CD14-positive monocyte (primary cell): ENCODE measurements around the gene RSF1. TPM values are rescaled to one million over a fixed set of nuclear protein-coding genes. Genes with fewer than 3 reads are reported as not detected.

Source experiments
- DNase-seq, 3 donors: peaks; one replicate each; pipeline ENCODE4 v3.0.0-alpha.2; 2011 to 2022
- H2AFZ ChIP-seq: 2 replicates; pipeline ENCODE4 v1.6.0; 2012; ENCODE audit warnings: mild to moderate bottlenecking, low read depth, low read length, inconsistent platforms; ENCODE audit not compliant: insufficient read depth, poor library complexity, severe bottlenecking
- H3K27ac ChIP-seq, 2 donors: 1 replicate in 1 of 2; 2 replicates in 1 of 2; pipeline ENCODE4 v1.5.1; 2012 to 2013; ENCODE audit warnings: low read length in 2 of 2, control low read depth in 1 of 2, inconsistent platforms in 1 of 2, low read depth in 1 of 2, mild to moderate bottlenecking in 1 of 2
- H3K27me3 ChIP-seq, 2 donors: one replicate each; pipeline versions ENCODE4 v1.6.0 to v1.6.1; 2011 to 2013; ENCODE audit warnings: low read length in 2 of 2; ENCODE audit not compliant: control insufficient read depth in 2 of 2, insufficient read depth in 2 of 2
- H3K36me3 ChIP-seq, 2 donors: replicated peaks in 1 of 2; 1 replicate in 1 of 2; 2 replicates in 1 of 2; pipeline versions ENCODE4 v1.5.1 to v1.6.1; 2012 to 2013; ENCODE audit warnings: low read length in 2 of 2, control low read depth in 1 of 2, inconsistent platforms in 1 of 2, mild to moderate bottlenecking in 1 of 2; ENCODE audit not compliant: insufficient read depth in 2 of 2, control insufficient read depth in 1 of 2
- H3K4me1 ChIP-seq, 2 donors: 1 replicate in 1 of 2; 2 replicates in 1 of 2; pipeline versions ENCODE4 v1.5.1 to v1.6.1; 2012 to 2013; ENCODE audit warnings: low read length in 2 of 2, control low read depth in 1 of 2, inconsistent platforms in 1 of 2, mild to moderate bottlenecking in 1 of 2, moderate library complexity in 1 of 2; ENCODE audit not compliant: insufficient read depth in 2 of 2, control insufficient read depth in 1 of 2
- H3K4me2 ChIP-seq: replicated peaks from 2 replicates; pipeline ENCODE3; 2012; ENCODE audit warnings: low read length, moderate library complexity, mild to moderate bottlenecking; ENCODE audit not compliant: poor library complexity, severe bottlenecking; ENCODE audit errors: extremely low read depth
- H3K4me3 ChIP-seq, 3 experiments: fragments of 200-600 bp in 1 of 3; sonication (generic) in 1 of 3; replicated peaks in 1 of 3; 1 replicate in 2 of 3; 2 replicates in 1 of 3; pipeline ENCODE4 v1.5.1; 2011 to 2013; ENCODE audit warnings: low read length in 3 of 3, mild to moderate bottlenecking in 3 of 3, control low read depth in 2 of 3, low read depth in 2 of 3, inconsistent platforms in 1 of 3, moderate library complexity in 1 of 3
- H3K79me2 ChIP-seq: 2 replicates; pipeline ENCODE4 v1.6.0; 2012; ENCODE audit warnings: mild to moderate bottlenecking, control low read depth, inconsistent platforms, low read length, moderate library complexity; ENCODE audit not compliant: insufficient read depth
- H3K9ac ChIP-seq: 2 replicates; pipeline ENCODE4 v1.6.0; 2017; ENCODE audit warnings: low read length, mild to moderate bottlenecking; ENCODE audit not compliant: insufficient read depth, poor library complexity, severe bottlenecking
- H3K9me3 ChIP-seq, 2 donors: replicated peaks in 1 of 2; 1 replicate in 1 of 2; 2 replicates in 1 of 2; pipeline versions ENCODE4 v1.5.1 to v1.6.1; 2012 to 2013; ENCODE audit warnings: low read length in 2 of 2, control low read depth in 1 of 2; ENCODE audit not compliant: control insufficient read depth in 1 of 2, insufficient read depth in 1 of 2
- H4K20me1 ChIP-seq: 2 replicates; pipeline ENCODE4 v1.6.0; 2012; ENCODE audit warnings: mild to moderate bottlenecking, low read length, control low read depth, moderate library complexity; ENCODE audit not compliant: insufficient read depth
- H3K27ac Mint-ChIP-seq, 7 donors: one replicate each; pipeline ENCODE4 v1.8.0; 2020; ENCODE audit warnings: mild to moderate bottlenecking in 7 of 7, mixed read lengths in 7 of 7, moderate library complexity in 6 of 7, inconsistent platforms in 2 of 7
- H3K27me3 Mint-ChIP-seq, 3 donors: one replicate each; pipeline ENCODE4 v1.8.0; 2021 to 2022; ENCODE audit warnings: low read depth in 3 of 3, mild to moderate bottlenecking in 3 of 3, mixed read lengths in 3 of 3, moderate library complexity in 3 of 3, inconsistent platforms in 1 of 3
- H3K36me3 Mint-ChIP-seq, 2 donors: one replicate each; pipeline ENCODE4 v1.8.0; 2020; ENCODE audit warnings: mixed read lengths in 2 of 2, inconsistent platforms in 1 of 2, mild to moderate bottlenecking in 1 of 2
- H3K4me1 Mint-ChIP-seq: one replicate; pipeline ENCODE4 v1.8.0; 2020; ENCODE audit warnings: mild to moderate bottlenecking, mixed read lengths
- H3K4me3 Mint-ChIP-seq, 2 donors: one replicate each; pipeline ENCODE4 v1.8.0; 2020; ENCODE audit warnings: mild to moderate bottlenecking in 2 of 2, mixed read lengths in 2 of 2, moderate library complexity in 1 of 2
- H3K9me3 Mint-ChIP-seq, 7 donors: one replicate each; pipeline ENCODE4 v1.8.0; 2020 to 2022; ENCODE audit warnings: mixed read lengths in 7 of 7, mild to moderate bottlenecking in 6 of 7, moderate library complexity in 6 of 7, inconsistent platforms in 2 of 7
- CTCF ChIP-seq: fragments of 200-600 bp; IDR thresholded peaks from one replicate; pipeline ENCODE4 v1.8.0; 2022; ENCODE audit warnings: antibody characterized with exemption, mild to moderate bottlenecking
- WGBS: methylation state at CpG from one replicate; pipeline ENCODE4 v1.1.5; 2013; ENCODE audit warnings: missing lambda C conversion rate; ENCODE audit not compliant: insufficient coverage; 5-methylcytosine and 5-hydroxymethylcytosine counted together
- intact Hi-C, 2 donors: fragments of 100-400 bp; cut with micrococcal nuclease; formaldehyde crosslinking; loops; one replicate each; pipeline versions ENCODE4 v1.15.0 to v1.15.1; 2023
- polyA plus RNA-seq, 3 donors: library from polyadenylated mRNA; depleted of rRNA in 1 of 3; unstranded in 2 of 3; stranded (reverse) in 1 of 3; fragments of 300-500 nt in 2 of 3; fragments of >200 nt in 1 of 3; fragmentation: Illumina TruSeq in 2 of 3; gene quantifications; 1 replicate in 2 of 3; 2 replicates in 1 of 3; pipeline ENCODE4 v1.2.3, GENCODE V29; 2012 to 2021

RSF1 gene
- polyA plus RNA-seq, 3 donors, result 8.3 to 14.8 (median 9.2) TPM

GRCh38 chr11:77704029-77704428, 116.5 kb downstream of the RSF1 start:
- intact Hi-C loops, result no loop called here
- Histone ChIP-seq H2AFZ (no peak overlapping the region), H3K9me3 (no peaks in the 10 kb centered on the region), H3K4me3 (no peak overlapping the region), H3K79me2 (no peaks in the 10 kb centered on the region), H3K4me2 (no peak overlapping the region), H4K20me1 (peaks cover 11% of the 10 kb centered on the region), H3K9ac (no peak overlapping the region), H3K4me1 (no peaks in the 10 kb centered on the region), H3K27ac (no peak overlapping the region), H3K36me3 (peaks cover 26 to 49% of the 10 kb centered on the region in 2 donors), H3K27me3 (no peaks in the 10 kb centered on the region)
- Mint-ChIP-seq H3K36me3 (peaks cover 38 to 52% of the 10 kb centered on the region in 2 donors), H3K27ac (peak overlapping the region in 2 of 7 donors; percentile 33 to 34), H3K9me3 (peaks cover 0 to 3% (median 0%) of the 10 kb centered on the region in 7 donors), H3K4me3 (no peak overlapping the region), H3K4me1 (no peaks in the 10 kb centered on the region), H3K27me3 (peaks cover 0 to 2% (median 0%) of the 10 kb centered on the region in 3 donors)
- 100% methylated on average over 1 of the region's 3 CpGs for WGBS
- no peak for DNase-seq
- TF ChIP-seq CTCF, result no peak

GRCh38 chr11:77699425-77699824, 121.1 kb downstream of the RSF1 start:
- Mint-ChIP-seq H3K27ac (no peak overlapping the region), H3K9me3 (peaks cover 0 to 2% (median 0%) of the 10 kb centered on the region in 7 donors), H3K36me3 (peaks cover 64 to 66% of the 10 kb centered on the region in 2 donors), H3K27me3 (no peaks in the 10 kb centered on the region), H3K4me3 (no peak overlapping the region), H3K4me1 (no peaks in the 10 kb centered on the region)
- H3K4me2 ChIP-seq, result no peak overlapping the region
- H3K9me3 ChIP-seq, result no peaks in the 10 kb centered on the region
- no peak overlapping the region for H3K27ac ChIP-seq
- no peaks in the 10 kb centered on the region for H4K20me1 ChIP-seq
- H3K36me3 ChIP-seq, result peaks cover 54 to 80% of the 10 kb centered on the region in 2 donors
- no peak overlapping the region for H2AFZ ChIP-seq
- no peaks in the 10 kb centered on the region for H3K27me3 ChIP-seq
- WGBS, result no CpG with 5 or more reads among the region's 1 CpG
- H3K4me3 ChIP-seq, result no peak overlapping the region
- no peak for TF ChIP-seq CTCF
- H3K79me2 ChIP-seq, result no peaks in the 10 kb centered on the region
- no peak overlapping the region for H3K9ac ChIP-seq
- no peak for DNase-seq
- intact Hi-C loops, result no loop called here
- no peaks in the 10 kb centered on the region for H3K4me1 ChIP-seq
